ENCODE results near the gene MEGF11.
"Not testable (repeated sequence)": the region's sequence is repeated elsewhere in the genome, so short reads cannot be mapped to it uniquely, and the experiment has no call there.

The MEGF11 gene

GRCh38 chr15:66249605-66250174, 3.9 kb downstream of the MEGF11 start:
- DNase-seq (ENCODE audit: low read depth) = no peak
- H3K4me3 ChIP-seq (ENCODE audit: low read depth, low read length) = no peak overlapping the region
- TF ChIP-seq, protein P1, sequence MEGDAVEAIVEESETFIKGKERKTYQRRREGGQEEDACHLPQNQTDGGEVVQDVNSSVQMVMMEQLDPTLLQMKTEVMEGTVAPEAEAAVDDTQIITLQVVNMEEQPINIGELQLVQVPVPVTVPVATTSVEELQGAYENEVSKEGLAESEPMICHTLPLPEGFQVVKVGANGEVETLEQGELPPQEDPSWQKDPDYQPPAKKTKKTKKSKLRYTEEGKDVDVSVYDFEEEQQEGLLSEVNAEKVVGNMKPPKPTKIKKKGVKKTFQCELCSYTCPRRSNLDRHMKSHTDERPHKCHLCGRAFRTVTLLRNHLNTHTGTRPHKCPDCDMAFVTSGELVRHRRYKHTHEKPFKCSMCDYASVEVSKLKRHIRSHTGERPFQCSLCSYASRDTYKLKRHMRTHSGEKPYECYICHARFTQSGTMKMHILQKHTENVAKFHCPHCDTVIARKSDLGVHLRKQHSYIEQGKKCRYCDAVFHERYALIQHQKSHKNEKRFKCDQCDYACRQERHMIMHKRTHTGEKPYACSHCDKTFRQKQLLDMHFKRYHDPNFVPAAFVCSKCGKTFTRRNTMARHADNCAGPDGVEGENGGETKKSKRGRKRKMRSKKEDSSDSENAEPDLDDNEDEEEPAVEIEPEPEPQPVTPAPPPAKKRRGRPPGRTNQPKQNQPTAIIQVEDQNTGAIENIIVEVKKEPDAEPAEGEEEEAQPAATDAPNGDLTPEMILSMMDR (IDR thresholded peaks at IDR 0.05; ENCODE audit: low read depth, low read length, missing control alignments) = no peak

DNA sequence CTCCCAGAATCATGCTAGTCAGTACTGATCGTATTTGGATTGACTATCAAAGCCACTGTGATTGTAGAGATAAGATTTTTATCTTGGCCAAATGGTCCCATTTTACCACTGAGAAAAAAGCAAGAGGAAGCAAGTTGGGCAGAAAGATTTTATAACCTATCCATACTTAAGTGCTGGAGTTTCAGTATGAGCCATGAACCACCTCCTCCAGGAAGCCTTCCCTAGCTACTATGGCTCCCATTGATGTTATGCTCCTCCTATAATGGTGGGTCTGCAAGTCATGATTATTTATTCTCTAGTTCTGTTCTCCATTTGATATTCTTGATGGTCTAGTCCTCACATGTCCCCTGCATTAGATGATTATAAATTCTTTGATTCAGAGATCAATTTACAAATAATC, 6.6 kb downstream of the MEGF11 start:
- TF ChIP-seq, protein P1 (IDR thresholded peaks at IDR 0.05; ENCODE audit: low read depth, low read length, missing control alignments) = no peak

DNA sequence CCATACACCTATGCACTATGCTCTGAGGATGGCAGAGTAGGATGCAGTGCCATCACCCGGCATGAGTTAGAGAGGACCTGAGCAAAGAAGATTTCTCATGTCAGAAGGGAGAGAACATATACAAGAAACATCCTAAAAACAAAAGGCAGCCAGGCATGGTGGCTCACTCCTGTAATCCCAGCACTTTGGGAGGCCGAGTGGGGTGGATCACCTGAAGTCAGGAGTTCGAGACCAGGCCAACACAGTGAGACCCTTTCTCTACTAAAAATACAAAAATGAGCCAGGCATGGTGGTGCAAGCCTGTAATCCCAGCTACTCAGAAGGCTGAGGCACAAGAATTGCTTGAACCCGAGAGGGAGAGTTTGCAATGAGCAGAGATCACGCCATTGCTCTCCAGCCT, 7.7 kb downstream of the MEGF11 start:
- not testable (repeated sequence) for DNase-seq (ENCODE audit: low read depth); H3K4me3 ChIP-seq (ENCODE audit: low read depth, low read length)

More for the DNA sequence above, 6.6 kb downstream of the MEGF11 start:
- no peak overlapping the region for H3K4me3 ChIP-seq (ENCODE audit: low read depth, low read length)
- DNase-seq (ENCODE audit: low read depth) = no peak

DNA sequence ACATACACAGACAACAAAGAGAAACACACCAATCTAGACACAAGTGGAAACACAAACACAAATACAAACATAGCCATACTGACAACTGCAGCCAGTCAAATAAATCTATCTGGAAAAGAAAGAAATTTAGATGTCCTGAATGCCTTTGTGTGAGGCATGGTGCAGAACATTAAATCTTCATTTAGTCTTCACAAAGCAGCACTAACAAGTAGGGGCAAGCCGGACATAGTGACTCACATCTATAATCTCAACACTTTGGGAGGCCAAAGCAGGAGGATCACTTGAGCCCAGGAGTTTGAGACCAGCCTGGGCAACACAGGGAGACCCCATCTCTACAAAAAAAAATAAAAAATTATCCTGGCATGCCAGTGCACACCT, 11.7 kb downstream of the MEGF11 start:
- DNase-seq (ENCODE audit: low read depth) = no peak
- TF ChIP-seq, protein P1 (IDR thresholded peaks at IDR 0.05; ENCODE audit: low read depth, low read length, missing control alignments) = no peak
- no peak overlapping the region for H3K4me3 ChIP-seq (ENCODE audit: low read depth, low read length)

- DNase-seq (ENCODE audit: low read depth) = no peak
- no peak overlapping the region for H3K4me3 ChIP-seq (ENCODE audit: low read depth, low read length)
- TF ChIP-seq, protein P1 (IDR thresholded peaks at IDR 0.05; ENCODE audit: low read depth, low read length, missing control alignments) = no peak
These were observed 12.3 kb downstream of the MEGF11 start for GRCh38 chr15:66241087-66241907.

GRCh38 chr15:66240240-66240794, 13.2 kb downstream of the MEGF11 start:
- H3K4me3 ChIP-seq (ENCODE audit: low read depth, low read length) = no peak overlapping the region
- TF ChIP-seq, protein P1 (IDR thresholded peaks at IDR 0.05; ENCODE audit: low read depth, low read length, missing control alignments) = no peak
- no peak for DNase-seq (ENCODE audit: low read depth)

- no peak for DNase-seq (ENCODE audit: low read depth)
- TF ChIP-seq, protein P1 (IDR thresholded peaks at IDR 0.05; ENCODE audit: low read depth, low read length, missing control alignments) = no peak
- H3K4me3 ChIP-seq (ENCODE audit: low read depth, low read length) = no peak overlapping the region
These were observed 14.0 kb downstream of the MEGF11 start for GRCh38 chr15:66239514-66239913.
